DMS53 (cell line): Measurements from ENCODE around the gene NRP1.
"Not testable (repeated sequence)": the region's sequence is repeated elsewhere in the genome, so short reads cannot be mapped to it uniquely, and the experiment has no call there.

Experiments
- DNase-seq: peaks from one replicate; lab custom pipeline; 2025; lab: John Stamatoyannopoulos, UW

Gene NRP1

DNA sequence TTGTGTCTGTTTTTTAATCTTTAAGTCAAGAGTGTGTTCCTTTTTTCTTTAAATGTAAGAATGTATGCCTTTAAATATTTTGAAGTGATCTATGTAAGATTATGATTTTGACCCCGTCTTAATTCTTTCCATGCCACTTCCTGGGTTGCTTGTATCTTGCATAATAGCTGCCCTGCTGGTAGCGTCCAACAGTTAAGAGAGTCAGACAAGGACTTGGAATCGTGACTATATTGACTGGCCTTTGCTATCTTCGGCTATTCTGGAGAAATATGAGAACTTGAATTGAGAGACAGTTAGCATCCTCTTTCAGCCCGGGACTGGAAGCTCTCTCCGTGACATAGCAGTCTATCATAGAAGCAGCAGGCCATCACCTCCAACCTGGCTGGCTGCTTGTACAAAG, 13.0 kb downstream of the NRP1 start:
- no peak for DNase-seq

DNA sequence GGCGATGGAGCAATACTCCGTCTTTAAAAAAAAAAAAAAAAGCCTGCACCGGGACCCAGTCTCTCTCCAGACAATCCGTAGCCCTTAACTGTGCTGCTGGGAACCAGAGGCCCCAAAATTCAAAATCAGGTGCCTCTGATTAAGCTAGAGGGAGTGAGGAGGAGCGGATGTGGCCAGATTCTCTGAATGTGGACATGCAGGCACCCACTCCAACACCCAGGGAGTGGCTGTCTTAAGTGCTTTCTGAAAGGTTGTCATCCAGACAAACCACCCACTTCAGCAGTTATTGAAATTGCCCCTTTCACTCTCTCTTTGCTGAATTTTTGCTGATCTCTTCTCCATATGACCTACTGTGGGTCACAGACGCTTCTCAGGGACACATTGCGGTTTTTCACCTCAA, 14.2 kb downstream of the NRP1 start:
- DNase-seq, result no peak

DNA sequence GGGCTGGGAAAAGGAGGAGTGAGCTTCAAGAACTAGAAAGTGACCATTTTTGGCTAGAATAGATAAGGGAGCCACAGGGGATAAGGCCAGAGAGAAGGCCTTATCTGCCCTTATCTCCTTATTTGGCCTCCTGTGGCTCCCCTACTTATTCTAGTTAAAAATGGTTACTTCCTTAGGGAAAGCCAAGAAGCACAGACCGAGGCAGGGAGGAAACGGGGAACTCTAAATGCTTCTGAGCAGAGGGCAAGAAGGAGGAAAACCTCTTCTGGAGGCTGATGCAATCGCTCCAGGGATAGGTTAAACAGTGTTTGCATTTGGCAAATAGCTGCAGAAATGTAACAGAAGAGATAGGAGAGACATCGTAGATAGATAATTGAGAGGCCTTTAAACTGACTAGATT, 18.6 kb downstream of the NRP1 start:
- peak; percentile 37 for DNase-seq

DNA sequence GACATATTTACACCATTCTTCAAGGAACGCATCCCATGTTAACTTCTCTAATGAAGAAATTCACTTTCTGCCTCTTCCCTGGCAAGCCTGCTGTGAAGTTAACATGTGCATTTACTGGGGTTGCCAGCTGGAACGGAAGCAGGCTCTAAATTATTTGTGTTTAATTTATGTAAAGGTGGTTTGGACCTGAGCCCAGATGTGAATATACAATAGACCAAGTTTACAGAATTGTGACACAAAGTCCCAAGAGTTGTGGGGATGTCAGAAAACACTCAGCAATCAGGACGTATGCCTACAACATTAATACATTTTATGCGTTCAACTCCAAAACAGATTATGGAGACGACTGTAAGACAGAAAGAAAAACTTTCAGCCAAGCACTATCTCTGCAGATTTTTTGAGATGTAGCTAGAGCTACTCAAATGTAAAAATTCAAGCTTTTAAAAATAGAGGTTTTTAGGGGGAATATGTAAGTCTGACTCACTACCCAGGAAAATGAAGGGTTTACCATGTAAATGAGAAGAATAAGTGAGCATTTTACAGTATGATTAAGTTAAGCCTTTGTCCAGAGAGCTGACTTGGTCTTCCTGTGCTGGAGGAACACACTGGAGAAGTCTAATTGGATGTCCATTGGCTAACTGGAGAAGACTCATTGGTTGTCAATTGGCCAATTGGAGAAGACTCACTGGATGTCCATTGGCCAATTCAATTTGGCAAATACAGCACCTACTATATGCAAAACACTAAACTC, 19.5 kb downstream of the NRP1 start:
- no peak for DNase-seq

DNA sequence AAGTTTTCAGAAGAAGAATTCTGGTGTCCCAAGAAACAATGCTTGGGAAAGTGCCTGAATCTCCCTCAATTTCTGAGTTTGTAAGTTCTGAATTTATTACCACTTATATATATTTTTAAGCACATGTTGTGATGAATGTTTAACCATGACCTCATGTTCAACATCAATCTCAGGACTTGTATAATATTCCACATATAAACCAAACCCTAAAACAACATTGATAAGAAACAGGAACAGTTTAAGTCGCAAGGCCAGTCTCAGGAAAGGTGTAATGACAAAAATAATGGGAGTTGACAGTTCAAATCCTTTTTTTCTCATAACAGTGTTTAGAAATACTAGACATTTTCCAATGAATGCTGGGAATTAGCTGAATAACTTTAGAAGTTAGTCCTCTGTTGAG, 22.8 kb downstream of the NRP1 start:
- no peak for DNase-seq

DNA sequence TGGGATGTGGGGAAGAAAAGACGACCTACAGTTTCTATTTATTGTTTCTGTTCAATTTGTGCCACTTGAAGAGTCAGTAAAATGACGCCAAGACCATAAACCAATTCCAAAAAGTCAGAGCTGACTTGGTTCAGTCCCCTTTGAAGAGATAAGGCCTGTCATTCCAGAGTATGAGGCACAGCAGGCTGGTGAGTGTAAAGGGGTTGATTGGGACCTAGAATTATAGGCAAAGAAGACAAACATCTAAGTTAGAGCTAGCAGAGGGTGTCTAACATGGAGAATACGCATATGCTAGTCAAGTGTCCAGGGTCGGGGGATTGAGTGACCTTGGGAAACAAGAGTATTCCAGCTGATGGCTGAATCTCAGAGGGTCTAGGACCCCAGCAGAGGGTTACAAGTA, 23.6 kb downstream of the NRP1 start:
- DNase-seq, result no peak

DNA sequence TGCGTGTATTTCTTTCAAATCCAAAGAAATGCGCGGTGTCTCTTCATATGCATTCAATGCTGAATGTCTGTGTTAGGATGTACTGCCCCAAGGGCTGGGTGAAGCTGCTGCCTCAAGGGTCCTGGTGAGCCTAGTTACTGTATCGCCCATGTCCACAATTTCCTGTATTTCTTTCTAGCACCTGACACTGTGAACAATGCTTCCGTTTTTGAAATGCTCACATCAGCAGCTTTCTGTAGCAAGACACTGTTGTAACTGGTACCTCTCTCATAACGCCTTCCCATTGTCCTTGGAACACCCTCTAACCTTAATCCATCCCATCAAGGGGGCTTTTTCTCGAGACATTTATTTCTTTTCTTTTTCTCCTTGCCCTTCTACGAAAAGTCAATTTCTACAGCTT, 25.1 kb downstream of the NRP1 start:
- DNase-seq, result no peak

DNA sequence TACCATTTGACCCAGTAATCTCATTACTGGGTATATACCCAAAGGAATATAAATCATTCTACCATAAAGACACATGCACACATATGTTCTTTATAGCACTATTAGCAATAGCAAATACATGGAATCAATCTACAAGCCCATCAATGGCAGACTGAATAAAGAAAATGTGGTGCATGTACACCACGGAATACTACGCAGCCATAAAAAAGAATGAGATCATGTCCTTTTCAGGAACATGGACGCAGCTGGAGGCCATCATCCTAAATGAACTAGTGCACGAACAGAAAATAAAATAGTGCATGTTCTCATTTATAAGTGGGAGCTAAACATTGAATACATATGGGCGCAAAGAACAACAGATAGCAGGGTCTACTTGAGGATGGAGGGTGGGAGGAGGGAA, 26.6 kb downstream of the NRP1 start:
- no peak for DNase-seq

DNA sequence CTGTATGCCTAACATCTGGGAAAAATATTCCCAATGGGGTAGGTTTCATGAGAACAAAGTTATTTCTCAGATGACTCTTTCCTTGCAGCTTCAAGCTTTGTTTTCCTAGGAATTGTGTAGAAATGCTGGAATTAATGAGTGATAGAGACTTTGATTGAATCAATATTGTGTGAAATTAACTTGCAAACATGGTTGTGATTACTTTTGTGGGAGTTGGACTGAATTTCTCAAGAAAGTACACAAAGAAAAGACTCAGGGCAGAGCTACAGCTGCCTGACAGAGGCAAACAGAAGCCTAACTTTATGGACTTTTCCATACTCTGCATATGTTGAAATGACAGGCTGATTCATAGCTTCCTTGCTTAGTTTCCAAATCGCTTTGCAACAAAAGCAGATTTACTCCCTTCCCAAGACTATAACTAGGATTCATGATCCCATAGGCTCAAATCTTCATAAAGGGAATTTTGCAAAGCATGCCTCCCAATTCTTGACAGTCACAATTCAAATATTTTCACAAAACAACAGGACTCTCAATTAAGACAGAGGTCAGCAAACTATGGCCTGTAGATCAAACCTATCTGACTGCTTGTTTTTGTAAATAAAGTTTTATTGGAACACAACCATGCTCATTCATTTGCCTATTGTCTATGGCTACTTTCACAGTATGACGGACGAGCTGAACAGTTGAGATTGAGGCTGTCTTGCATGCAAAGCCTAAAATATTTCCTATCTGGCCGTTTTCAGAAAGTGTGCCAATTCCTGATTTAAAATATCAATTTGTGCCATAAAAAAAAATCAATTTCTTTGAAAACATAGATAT, 27.6 kb downstream of the NRP1 start:
- DNase-seq, result no peak

DNA sequence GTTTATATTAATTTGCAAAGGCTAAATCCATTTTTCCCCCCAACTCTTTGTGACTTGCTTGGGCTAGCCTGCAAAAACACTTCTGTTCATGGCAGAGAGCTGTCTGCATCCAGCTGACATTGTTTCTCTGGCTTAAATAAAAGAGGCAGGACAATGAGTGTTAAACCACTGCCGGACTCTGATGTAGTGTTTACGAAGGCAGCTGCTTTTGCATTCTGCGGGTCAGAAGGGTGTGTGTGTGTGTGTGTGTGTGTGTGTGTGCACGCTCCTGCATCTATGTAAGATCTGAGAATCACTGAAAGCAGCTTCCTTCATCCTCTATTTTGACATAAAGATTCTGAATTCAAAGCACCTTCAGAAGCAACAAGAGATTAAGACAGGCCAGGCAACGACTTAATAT, 28.3 kb downstream of the NRP1 start:
- DNase-seq, result peak; percentile 32

DNA sequence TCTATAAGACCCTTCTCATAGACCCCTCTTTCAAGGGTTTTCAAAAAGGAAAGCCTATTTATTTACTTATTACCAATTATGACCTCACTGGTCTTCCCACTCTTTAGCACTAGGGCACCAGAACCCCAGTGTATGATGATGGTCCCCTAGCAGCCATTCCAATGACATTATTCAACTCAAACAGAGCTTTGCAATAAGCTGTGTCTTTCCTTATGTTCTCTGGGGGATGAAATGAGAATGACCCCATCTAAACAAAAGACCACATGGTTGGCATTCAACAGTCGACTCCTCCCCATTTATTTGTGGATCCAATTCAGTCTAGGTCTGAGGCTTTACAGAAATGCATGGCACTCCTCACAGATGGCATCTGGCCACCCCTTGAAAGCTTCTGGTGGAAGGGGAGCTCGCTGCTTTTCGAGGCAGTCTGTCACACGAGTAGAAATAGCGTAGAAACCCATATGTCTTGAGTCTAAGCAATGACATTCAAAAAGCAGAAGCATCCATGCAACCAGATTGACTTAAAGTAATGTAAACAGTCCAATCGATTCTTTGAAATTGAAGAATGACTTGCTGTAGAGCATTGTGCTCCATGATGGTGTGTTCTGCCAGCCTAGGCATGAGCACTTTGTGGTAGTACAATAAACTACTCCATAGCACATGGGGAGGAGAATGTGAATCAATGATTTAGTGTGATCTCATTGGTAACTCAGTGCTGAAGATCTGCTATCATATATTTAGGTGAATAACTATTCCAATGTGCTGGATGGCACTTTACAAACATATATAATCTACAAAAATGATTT, 29.8 kb downstream of the NRP1 start:
- DNase-seq, result no peak

DNA sequence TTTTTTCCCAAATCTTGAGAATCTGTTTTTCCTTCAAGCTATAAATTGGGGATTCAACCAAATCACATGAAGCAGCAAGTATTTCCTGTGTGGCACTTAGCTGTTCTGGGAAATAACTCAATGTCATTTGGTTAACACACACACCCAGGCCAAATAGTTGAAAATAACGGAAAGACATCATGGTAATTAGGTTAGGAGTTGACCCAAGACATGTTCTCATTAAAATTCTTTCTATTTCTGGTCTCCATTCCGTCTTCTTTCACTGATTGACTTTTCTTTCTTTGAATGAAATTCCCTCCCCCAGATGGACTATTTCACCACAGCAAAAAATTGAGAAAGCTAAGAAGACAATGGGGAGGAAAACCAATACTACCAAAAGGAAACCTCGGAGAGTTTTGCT, 30.5 kb downstream of the NRP1 start:
- DNase-seq, result no peak

DNA sequence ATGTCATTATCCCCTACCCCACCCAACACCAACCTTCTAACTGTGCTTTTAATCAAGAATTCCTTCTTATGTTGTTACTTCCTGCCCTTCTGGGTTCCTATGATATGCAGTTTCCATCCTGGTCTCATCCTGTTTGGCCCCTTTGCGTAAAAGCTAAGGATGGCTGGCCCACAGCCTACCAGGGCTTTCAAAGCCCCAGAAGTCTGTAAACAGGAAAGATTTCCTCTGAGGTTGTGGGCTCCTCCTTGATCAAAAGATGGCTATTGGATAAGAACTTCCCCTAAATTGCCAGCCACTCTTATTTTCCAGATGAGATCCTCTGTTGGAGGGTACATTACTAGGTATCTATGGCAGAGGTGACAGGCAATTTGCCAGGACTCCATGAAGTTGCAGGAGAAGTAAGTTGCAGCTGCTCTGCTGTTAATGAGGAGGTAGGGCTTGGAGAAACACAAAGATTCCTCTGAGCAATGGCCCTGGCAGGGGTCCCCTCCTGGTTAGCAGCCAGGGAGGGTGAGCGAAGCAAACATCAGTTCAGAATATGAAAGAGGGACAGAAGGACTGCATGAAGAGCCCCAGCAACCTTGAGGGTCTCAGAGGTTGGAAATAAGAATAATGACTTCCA, 32.1 kb downstream of the NRP1 start:
- DNase-seq, result no peak

DNA sequence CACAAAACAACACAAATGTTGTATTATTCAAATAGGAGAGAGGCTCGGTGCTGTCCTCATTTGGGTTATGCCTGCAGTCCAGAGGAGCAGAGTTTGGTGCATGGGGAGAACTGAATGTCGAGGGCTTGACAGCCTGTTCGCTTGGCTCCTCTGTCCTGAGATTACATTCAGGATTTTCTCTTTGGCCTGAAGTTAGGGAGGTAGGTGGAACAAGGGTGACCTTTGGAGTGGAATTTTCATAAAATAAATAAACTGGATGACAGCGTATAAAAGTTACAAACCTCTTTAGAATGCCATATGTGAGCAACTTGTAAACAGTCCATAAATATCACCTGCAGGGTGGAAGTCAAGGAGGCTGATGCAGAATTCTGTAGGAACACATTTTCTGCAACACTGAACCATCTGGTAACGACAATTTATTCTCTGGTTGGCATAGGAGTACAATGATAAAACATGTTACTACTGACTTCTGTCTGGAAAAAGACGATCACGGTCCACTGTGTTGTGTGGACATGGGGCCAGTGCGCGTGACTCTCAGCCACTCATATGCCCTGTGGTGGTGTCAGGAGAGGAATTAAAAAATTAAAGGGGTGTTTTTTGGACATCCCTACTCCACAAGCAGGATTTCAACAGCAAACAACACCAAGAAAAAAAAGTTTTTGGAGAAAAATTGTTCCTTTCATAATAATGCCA, 33.2 kb downstream of the NRP1 start:
- no peak for DNase-seq

DNA sequence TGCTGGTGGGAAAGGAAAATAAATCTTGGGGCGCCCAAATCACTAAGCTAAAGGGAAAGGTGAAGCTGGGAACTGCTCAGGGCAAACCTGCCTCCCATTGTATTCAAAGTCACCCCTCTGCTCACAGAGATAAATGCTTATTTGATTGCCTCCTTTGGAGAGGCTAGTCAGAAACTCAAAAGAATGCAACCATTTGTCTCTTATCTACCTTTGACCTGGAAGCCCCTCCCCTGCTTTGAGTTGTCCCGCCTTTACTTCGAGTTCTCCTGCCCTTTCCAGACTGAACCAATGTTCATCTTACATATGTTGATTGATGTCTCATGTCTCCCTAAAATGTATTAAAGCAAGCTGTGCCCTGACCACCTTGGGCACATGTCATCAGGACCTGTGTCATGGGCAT, 33.9 kb downstream of the NRP1 start:
- DNase-seq, result not testable (repeated sequence)

DNA sequence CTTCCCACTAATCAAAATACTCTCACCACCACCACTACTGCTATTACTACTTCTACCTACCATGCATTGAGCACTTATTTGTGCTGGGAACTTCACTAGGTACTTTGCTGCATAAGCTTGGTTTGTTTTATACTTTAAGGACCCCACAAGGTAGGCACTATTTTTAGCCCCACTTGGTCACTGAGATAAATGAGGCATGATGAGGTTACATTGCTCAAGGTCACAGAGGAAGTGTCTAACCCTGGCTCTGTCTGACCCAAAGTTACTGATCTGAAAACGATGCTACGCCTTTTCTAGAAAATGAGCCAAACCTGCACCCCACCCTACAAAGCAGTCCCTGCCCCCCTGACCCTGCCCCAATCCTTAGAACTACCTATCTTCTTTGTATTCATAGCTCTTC, 35.6 kb downstream of the NRP1 start:
- no peak for DNase-seq

DNA sequence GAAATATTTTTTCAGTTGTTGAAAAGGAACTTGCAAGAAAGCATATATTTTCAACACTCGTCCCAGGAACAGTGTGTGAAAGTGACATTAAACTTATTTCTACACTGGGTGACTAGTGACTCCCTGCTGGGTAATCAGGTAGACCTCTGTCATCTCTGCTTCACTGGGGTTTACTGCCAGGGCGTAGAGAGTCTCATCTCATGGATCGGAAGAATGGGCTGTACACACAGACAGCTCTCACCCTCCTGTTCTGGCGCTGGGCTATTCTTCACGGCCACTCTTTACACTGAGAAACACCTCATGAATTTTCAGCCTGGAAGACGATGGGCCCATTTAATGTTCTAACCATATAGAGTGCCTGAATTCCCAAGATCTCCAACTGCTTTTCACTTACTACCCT, 36.4 kb downstream of the NRP1 start:
- DNase-seq, result no peak

DNA sequence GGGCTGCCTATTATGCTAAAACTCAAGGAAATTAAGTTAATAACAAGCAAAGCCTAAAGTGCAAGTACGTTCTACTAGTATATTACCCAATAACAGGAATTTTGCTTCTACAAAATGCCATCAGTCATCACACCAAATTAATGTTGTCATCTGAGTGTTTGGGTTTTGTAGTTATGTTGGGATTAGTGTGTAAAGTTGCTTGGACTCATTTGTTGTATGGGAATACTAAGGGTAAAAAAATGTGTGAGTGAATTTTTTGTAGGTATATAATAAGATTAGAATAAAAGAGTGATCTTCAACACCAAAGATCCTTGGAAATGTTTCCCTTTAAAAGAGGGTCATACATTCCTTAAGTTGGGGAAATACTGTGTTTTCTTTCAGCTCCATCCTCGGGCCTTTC, 38.6 kb downstream of the NRP1 start:
- DNase-seq, result no peak

DNA sequence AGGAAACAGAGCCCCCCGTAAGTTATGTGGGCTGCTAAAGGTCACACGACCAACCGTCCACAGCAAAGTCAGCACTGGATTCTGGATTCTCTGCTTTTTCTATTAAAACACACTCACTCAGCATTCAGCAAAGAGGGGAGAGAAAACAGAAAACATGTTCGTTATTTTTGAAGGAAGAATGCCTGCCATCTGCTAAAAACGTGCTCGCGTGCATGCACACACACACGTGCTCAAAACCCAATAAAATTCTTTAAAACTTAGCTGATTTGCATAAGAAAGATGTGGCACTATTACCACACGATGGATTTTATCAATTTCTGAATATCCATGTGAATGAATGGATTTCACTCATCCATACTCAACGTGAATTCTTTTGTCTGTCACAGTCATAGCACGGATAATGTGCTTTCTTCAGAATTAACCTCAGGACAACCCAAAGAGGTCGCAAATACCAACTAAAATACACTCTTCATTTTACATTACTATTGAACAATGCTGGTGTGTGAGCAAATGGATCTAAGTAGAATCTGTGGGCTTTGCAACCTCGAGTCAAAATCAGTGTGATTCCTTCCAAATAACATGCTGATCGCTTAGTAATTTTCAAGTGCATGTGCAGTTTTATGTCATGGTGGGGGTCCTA, 40.8 kb downstream of the NRP1 start:
- no peak for DNase-seq

DNA sequence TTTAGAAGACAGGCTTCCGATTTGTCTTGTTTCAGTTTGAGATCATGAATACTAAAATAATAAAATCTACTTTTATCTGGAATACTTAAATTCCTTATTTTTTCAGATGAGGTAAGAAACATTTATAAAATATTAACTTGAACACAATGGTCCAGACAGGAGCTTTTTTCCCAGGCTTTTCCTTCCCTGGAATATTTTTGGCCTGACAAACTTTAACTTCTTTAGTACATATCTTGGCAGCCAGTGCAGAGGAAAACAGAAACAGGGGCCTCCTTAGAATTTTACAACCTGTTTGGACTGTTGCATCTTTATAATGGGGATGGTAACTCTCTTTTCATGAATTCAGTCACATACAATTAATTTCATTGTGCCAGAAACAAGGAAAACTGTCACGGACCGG, 41.4 kb downstream of the NRP1 start:
- no peak for DNase-seq

DNA sequence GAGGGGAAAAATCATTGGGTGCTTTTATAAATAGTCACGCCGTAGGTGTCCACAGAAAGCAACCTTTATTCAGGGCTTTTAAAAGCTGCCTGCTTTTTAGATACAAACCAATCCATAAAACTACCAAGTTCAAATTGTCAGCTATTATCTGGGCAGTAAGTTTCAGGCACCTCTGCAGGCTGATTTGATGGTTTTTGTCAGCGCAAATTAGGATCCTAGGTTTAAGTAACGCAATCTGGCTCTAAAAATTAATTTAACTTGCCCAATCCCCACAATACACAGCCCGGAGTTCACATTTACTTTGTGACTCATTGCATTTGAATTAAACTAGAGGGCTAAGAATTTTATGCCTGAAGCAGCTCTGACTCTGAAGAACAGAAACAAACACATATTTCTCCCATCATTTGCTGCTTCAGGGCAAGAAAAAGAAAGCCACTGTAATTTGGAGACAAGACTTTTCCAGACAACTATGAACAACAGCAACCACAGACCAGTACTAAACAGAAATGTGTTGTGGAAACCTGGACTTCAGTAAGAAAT, 43.3 kb downstream of the NRP1 start:
- DNase-seq, result peak; percentile 36
